Measurements from ENCODE around the gene TNIK.
"Not testable (repeated sequence)": the region's sequence is repeated elsewhere in the genome, so short reads cannot be mapped to it uniquely, and the experiment has no call there.

- TF ChIP-seq, protein P1, sequence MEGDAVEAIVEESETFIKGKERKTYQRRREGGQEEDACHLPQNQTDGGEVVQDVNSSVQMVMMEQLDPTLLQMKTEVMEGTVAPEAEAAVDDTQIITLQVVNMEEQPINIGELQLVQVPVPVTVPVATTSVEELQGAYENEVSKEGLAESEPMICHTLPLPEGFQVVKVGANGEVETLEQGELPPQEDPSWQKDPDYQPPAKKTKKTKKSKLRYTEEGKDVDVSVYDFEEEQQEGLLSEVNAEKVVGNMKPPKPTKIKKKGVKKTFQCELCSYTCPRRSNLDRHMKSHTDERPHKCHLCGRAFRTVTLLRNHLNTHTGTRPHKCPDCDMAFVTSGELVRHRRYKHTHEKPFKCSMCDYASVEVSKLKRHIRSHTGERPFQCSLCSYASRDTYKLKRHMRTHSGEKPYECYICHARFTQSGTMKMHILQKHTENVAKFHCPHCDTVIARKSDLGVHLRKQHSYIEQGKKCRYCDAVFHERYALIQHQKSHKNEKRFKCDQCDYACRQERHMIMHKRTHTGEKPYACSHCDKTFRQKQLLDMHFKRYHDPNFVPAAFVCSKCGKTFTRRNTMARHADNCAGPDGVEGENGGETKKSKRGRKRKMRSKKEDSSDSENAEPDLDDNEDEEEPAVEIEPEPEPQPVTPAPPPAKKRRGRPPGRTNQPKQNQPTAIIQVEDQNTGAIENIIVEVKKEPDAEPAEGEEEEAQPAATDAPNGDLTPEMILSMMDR (IDR thresholded peaks at IDR 0.05): not testable (repeated sequence)
- not testable (repeated sequence) for TF ChIP-seq POLR2A, POLR2AphosphoS5 (IDR thresholded peaks at IDR 0.05)
Measured at GRCh38 chr3:171422855-171423254, 37.4 kb downstream of the TNIK start.

All from breast epithelium (tissue), 3 donors.